OCI-LY3 (cell line): ENCODE measurements around the gene MCF2L2.

Source experiments
- H2AFZ ChIP-seq: fragments of 200-600, 300-600 bp; shearing (Covaris generic); 2 replicates; pipeline ENCODE4 v1.6.0; 2014; ENCODE audit warnings: antibody characterized with exemption, low read depth, low read length
- H3K27ac ChIP-seq: fragments of 200-600, 300-600 bp; sonication (generic); 2 replicates; pipeline ENCODE4 v1.5.1; 2014; ENCODE audit warnings: mild to moderate bottlenecking, low read length, moderate library complexity, mixed read lengths
- H3K27me3 ChIP-seq: fragments of 200-600, 300-600 bp; sonication (generic); 2 replicates; pipeline ENCODE4 v1.6.1; 2014; ENCODE audit warnings: low read depth, low read length, mixed read lengths
- H3K36me3 ChIP-seq: fragments of 200-600, 300-600 bp; sonication (generic); replicated peaks from 2 replicates; pipeline ENCODE3; 2014; ENCODE audit warnings: low read depth, low read length, mixed read lengths
- H3K4me1 ChIP-seq: fragments of 300-600, 200-600 bp; sonication (generic); 2 replicates; pipeline ENCODE4 v1.6.1; 2014; ENCODE audit warnings: low read length, mixed read lengths
- H3K4me2 ChIP-seq: fragments of 200-600, 300-600 bp; sonication (generic); 2 replicates; pipeline ENCODE4 v1.6.1; 2014; ENCODE audit warnings: low read length, mixed read lengths
- H3K4me3 ChIP-seq: fragments of 300-600, 200-600 bp; sonication (generic); 2 replicates; pipeline ENCODE4 v1.5.1; 2014; ENCODE audit warnings: antibody characterized with exemption, mild to moderate bottlenecking, low read length, moderate library complexity
- H3K79me2 ChIP-seq: fragments of 300-600, 200-600 bp; shearing (Covaris generic); 2 replicates; pipeline ENCODE4 v1.6.1; 2014; ENCODE audit warnings: mild to moderate bottlenecking, low read length, mixed read lengths
- H3K9ac ChIP-seq: fragments of 300-600, 200-600 bp; shearing (Covaris generic); 2 replicates; pipeline ENCODE4 v1.6.0; 2014; ENCODE audit warnings: mild to moderate bottlenecking, low read length, moderate library complexity
- H3K9me3 ChIP-seq: fragments of 200-600, 300-600 bp; shearing (Covaris generic); 2 replicates; pipeline ENCODE4 v1.6.1; 2014; ENCODE audit warnings: low read length, mixed read lengths; ENCODE audit not compliant: insufficient read depth
- H4K20me1 ChIP-seq: fragments of 200-600, 300-600 bp; sonication (generic); 2 replicates; pipeline ENCODE4 v1.6.1; 2016; ENCODE audit warnings: low read length, mixed read lengths; ENCODE audit not compliant: insufficient read depth
- EZH2phosphoT487 ChIP-seq: fragments of 200-600 bp; shearing (Covaris generic); IDR thresholded peaks from 2 replicates; pipeline ENCODE4 v1.6.1; 2018; ENCODE audit warnings: antibody characterized with exemption, mixed run types, low read depth
- TF ChIP-seq, protein P1 (sequence below): fragments of 200-600, 300-600 bp; sonication (generic); IDR thresholded peaks from 2 replicates; pipeline ENCODE4 v1.5.1; 2014; ENCODE audit warnings: antibody characterized with exemption, low read length, low read depth

The MCF2L2 gene

DNA sequence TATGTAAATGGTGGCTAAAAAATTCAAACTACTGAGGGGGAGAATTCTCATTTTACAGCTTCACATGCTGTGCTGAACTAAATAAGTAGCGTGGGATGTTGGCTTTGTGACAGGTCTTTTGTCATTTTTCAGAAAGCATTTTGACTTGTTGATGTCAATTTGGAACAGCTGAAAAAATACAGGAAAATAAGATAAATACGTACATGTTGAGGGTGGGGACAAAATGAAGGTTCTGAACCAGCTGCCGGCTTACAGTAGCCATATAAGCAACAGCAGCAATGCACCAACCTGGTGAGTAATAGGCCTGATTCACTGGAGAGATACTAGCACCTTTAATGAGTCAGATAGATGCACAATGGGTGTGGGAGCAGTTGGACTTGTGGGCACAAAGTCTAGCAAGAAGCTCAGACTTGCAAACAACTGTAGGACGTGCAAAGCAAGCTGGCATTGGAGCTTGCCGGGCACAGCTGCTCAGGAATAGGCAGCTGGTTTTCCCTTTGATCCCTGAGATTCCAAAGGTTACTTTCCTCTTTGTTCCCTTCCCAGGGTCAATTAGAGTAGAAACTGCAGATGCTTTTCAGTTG lies 162.5 kb downstream of the MCF2L2 start:
- Histone ChIP-seq H3K9ac (no peak overlapping the region), H3K36me3 (no peaks in the 10 kb centered on the region), H3K79me2 (no peaks in the 10 kb centered on the region), H3K4me3 (no peak overlapping the region), H3K27ac (no peak overlapping the region), H3K4me2 (no peak overlapping the region), H3K9me3 (no peaks in the 10 kb centered on the region), H4K20me1 (no peaks in the 10 kb centered on the region), H2AFZ (no peak overlapping the region), H3K4me1 (no peaks in the 10 kb centered on the region), H3K27me3 (no peaks in the 10 kb centered on the region)
- TF ChIP-seq EZH2phosphoT487 = no peak
- TF ChIP-seq, protein P1, sequence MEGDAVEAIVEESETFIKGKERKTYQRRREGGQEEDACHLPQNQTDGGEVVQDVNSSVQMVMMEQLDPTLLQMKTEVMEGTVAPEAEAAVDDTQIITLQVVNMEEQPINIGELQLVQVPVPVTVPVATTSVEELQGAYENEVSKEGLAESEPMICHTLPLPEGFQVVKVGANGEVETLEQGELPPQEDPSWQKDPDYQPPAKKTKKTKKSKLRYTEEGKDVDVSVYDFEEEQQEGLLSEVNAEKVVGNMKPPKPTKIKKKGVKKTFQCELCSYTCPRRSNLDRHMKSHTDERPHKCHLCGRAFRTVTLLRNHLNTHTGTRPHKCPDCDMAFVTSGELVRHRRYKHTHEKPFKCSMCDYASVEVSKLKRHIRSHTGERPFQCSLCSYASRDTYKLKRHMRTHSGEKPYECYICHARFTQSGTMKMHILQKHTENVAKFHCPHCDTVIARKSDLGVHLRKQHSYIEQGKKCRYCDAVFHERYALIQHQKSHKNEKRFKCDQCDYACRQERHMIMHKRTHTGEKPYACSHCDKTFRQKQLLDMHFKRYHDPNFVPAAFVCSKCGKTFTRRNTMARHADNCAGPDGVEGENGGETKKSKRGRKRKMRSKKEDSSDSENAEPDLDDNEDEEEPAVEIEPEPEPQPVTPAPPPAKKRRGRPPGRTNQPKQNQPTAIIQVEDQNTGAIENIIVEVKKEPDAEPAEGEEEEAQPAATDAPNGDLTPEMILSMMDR = no peak

DNA sequence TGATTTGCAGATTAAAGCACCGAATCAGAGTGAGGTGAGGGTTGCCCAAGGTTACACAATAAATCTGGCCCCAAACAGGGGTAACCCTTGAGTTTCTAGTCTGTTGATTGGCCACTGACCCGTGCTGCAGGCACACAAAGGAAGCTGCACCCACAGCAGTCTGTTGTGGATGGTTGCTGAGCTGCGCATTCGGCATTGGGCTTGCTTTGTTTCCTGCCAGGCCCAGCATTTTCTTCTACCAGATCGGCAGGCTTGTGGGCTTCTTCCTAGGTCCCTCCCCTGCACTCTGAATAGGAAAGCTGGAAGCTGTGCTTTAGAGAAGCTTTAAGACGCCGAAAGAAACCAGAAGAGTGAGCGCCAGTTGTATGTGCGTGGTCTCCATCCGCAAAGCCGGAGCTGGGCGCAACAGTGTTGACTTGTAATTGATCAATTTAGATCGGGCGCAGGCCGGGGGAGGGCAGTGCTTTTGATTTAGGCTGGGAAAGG lies 163.2 kb downstream of the MCF2L2 start:
- TF ChIP-seq, protein P1 = no peak
- TF ChIP-seq EZH2phosphoT487 = no peak
- H3K4me2 ChIP-seq = no peak overlapping the region
- no peaks in the 10 kb centered on the region for H3K36me3 ChIP-seq
- H3K9ac ChIP-seq = no peak overlapping the region
- H3K27ac ChIP-seq = no peak overlapping the region
- H3K4me1 ChIP-seq = no peaks in the 10 kb centered on the region
- H3K79me2 ChIP-seq = no peaks in the 10 kb centered on the region
- H3K27me3 ChIP-seq = peaks cover 7% of the 10 kb centered on the region; the same call in 1 of the 2 replicates
- no peak overlapping the region for H3K4me3 ChIP-seq
- no peaks in the 10 kb centered on the region for H3K9me3 ChIP-seq
- no peaks in the 10 kb centered on the region for H4K20me1 ChIP-seq
- H2AFZ ChIP-seq = no peak overlapping the region

- H2AFZ ChIP-seq = no peak overlapping the region
- H3K9ac ChIP-seq = no peak overlapping the region
- H3K4me1 ChIP-seq = no peaks in the 10 kb centered on the region
- H3K27me3 ChIP-seq = peaks cover 16% of the 10 kb centered on the region; the same call in 1 of the 2 replicates
- no peak overlapping the region for H3K27ac ChIP-seq
- H3K4me3 ChIP-seq = no peak overlapping the region
- no peaks in the 10 kb centered on the region for H3K36me3 ChIP-seq
- no peak overlapping the region for H3K4me2 ChIP-seq
- no peaks in the 10 kb centered on the region for H3K9me3 ChIP-seq
- H3K79me2 ChIP-seq = no peaks in the 10 kb centered on the region
- TF ChIP-seq, protein P1 = no peak
- TF ChIP-seq EZH2phosphoT487 = no peak
- H4K20me1 ChIP-seq = no peaks in the 10 kb centered on the region
Measured at GRCh38 chr3:183264268-183264667, 164.2 kb downstream of the MCF2L2 start.

- H3K4me3 ChIP-seq = no peak overlapping the region
- H4K20me1 ChIP-seq = no peaks in the 10 kb centered on the region
- no peaks in the 10 kb centered on the region for H3K79me2 ChIP-seq
- H3K36me3 ChIP-seq = no peaks in the 10 kb centered on the region
- H2AFZ ChIP-seq = no peak overlapping the region
- H3K9me3 ChIP-seq = no peaks in the 10 kb centered on the region
- no peaks in the 10 kb centered on the region for H3K4me1 ChIP-seq
- no peak for TF ChIP-seq EZH2phosphoT487
- TF ChIP-seq, protein P1 = no peak
- H3K9ac ChIP-seq = no peak overlapping the region
- no peak overlapping the region for H3K27ac ChIP-seq
- H3K4me2 ChIP-seq = no peak overlapping the region
- H3K27me3 ChIP-seq = peaks cover 17% of the 10 kb centered on the region; the same call in 1 of the 2 replicates
Measured at GRCh38 chr3:183262875-183263378, 165.5 kb downstream of the MCF2L2 start.
